Stimulated activated CD4-positive, alpha-beta T cell treated with anti-CD3 and anti-CD28 coated beads, Interleukin-2, amount 100 ng/mL, for 24 hours (primary cell): ENCODE data around the gene SEMA3F.

Experiments
- DNase-seq, 2 donors: peaks; one replicate each; pipeline ENCODE4 v3.0.0-alpha.2; 2020

Gene SEMA3F

GRCh38 chr3:50173685-50174516, 18.8 kb downstream of the SEMA3F start:
- DNase-seq, result no peak

- DNase-seq, result no peak
Measured at GRCh38 chr3:50174517-50174895, 19.4 kb downstream of the SEMA3F start.

- DNase-seq, result no peak
Measured at GRCh38 chr3:50174947-50175524, 19.9 kb downstream of the SEMA3F start.

GRCh38 chr3:50177346-50177745, 22.2 kb downstream of the SEMA3F start:
- no peak for DNase-seq

GRCh38 chr3:50179710-50180109, 24.6 kb downstream of the SEMA3F start:
- no peak for DNase-seq

- DNase-seq, result no peak
Measured at GRCh38 chr3:50181985-50182384, 26.9 kb downstream of the SEMA3F start.

- no peak for DNase-seq
Measured at GRCh38 chr3:50182533-50183099, 27.5 kb downstream of the SEMA3F start.

GRCh38 chr3:50183755-50184154, 28.6 kb downstream of the SEMA3F start:
- DNase-seq, result no peak

GRCh38 chr3:50184242-50184978, 29.3 kb downstream of the SEMA3F start:
- DNase-seq, result no peak

GRCh38 chr3:50185230-50185629, 30.1 kb downstream of the SEMA3F start:
- DNase-seq, result no peak

GRCh38 chr3:50186096-50186495, 31.0 kb downstream of the SEMA3F start:
- DNase-seq, result no peak

- no peak for DNase-seq
Measured at GRCh38 chr3:50187750-50188149, 32.6 kb downstream of the SEMA3F start.

GRCh38 chr3:50189274-50189673, 34.1 kb downstream of the SEMA3F start:
- DNase-seq, result peak; percentile 38 to 57

GRCh38 chr3:50189989-50190388, 34.9 kb downstream of the SEMA3F start:
- DNase-seq, result no peak

GRCh38 chr3:50190936-50191660, 36.0 kb downstream of the SEMA3F start, which contains the start of gene GNAT1:
Gene GNAT1 (plus strand): TSS chr3:50191610. CDS start chr3:50191726, 116 bp downstream.
- no peak for DNase-seq

- DNase-seq, result no peak
Measured at GRCh38 chr3:50192124-50192523, 37.0 kb downstream of the SEMA3F start.

GRCh38 chr3:50192689-50193141, 37.6 kb downstream of the SEMA3F start:
- DNase-seq, result peak; percentile 90

- DNase-seq, result no peak
Measured at GRCh38 chr3:50193286-50193685, 38.2 kb downstream of the SEMA3F start.

GRCh38 chr3:50193746-50194127, 38.6 kb downstream of the SEMA3F start:
- DNase-seq, result no peak

GRCh38 chr3:50194128-50194902, 39.2 kb downstream of the SEMA3F start:
- peak; percentile 81 to 84 for DNase-seq

- peak; percentile 33 to 50 for DNase-seq
Measured at GRCh38 chr3:50194903-50195500, 39.9 kb downstream of the SEMA3F start.
